IMR-90 (cell line): Measurements from ENCODE around the gene ULBP1. TPM values are rescaled to one million over a fixed set of nuclear protein-coding genes. Genes with fewer than 3 reads are reported as not detected.

Experiments
- ATAC-seq: fragments of 200-7000 bp; cut with Tn5 transposase; 2 replicates; pipeline ENCODE4 v1.9.1; 2020; ENCODE audit warnings: low read depth, mild to moderate bottlenecking, moderate library complexity
- BruUV-seq: library from RNA; stranded (reverse); fragments of 400-500 nt; replicated peaks from 2 replicates; lab custom pipeline; 2021; lab: Mats Ljungman, UMichigan
- CTCF ChIA-PET: fragments of 300-600 bp; formaldehyde crosslinking; extraction: SDS; loops from one replicate; lab custom pipeline; 2021; ENCODE audit warnings: antibody characterized with exemption; lab: Yijun Ruan, JAX
- POLR2A ChIA-PET: fragments of 300-600 bp; sonication (Branson Sonifier 250); formaldehyde crosslinking; loops from one replicate; lab custom pipeline; 2022; ENCODE audit warnings: antibody characterized with exemption; ENCODE audit not compliant: unreplicated experiment; lab: Charles Lee
- DNase-seq: peaks from one replicate; pipeline ENCODE4 v3.0.0; 2013
- H2AFZ ChIP-seq: replicated peaks from 2 replicates; pipeline ENCODE3; 2013; ENCODE audit warnings: low read length, mild to moderate bottlenecking; ENCODE audit not compliant: poor library complexity
- H2AK5ac ChIP-seq: 2 replicates; pipeline ENCODE4 v1.6.1; 2013; ENCODE audit warnings: low read depth, low read length, inconsistent platforms
- H2AK9ac ChIP-seq: replicated peaks from 2 replicates; pipeline ENCODE3; 2013; ENCODE audit warnings: mild to moderate bottlenecking, low read depth, low read length, moderate library complexity; ENCODE audit not compliant: poor library complexity
- H2BK120ac ChIP-seq: 2 replicates; pipeline ENCODE4 v1.6.1; 2013; ENCODE audit warnings: low read depth, low read length, inconsistent platforms
- H2BK15ac ChIP-seq: 3 replicates; pipeline ENCODE4 v1.6.1; 2013; ENCODE audit warnings: low read depth, low read length, inconsistent platforms
- H2BK20ac ChIP-seq: 2 replicates; pipeline ENCODE4 v1.6.1; 2013; ENCODE audit warnings: low read depth, mild to moderate bottlenecking, inconsistent platforms, low read length, moderate library complexity
- H2BK5ac ChIP-seq: 2 replicates; pipeline ENCODE4 v1.6.1; 2013; ENCODE audit warnings: mild to moderate bottlenecking, low read depth, low read length, inconsistent platforms; ENCODE audit not compliant: poor library complexity, severe bottlenecking
- H3K14ac ChIP-seq: replicated peaks from 2 replicates; pipeline ENCODE4 v1.6.1; 2013; ENCODE audit warnings: low read depth, low read length, inconsistent platforms
- H3K18ac ChIP-seq: 2 replicates; pipeline ENCODE4 v1.6.1; 2013; ENCODE audit warnings: low read depth, low read length, control low read depth
- H3K23ac ChIP-seq: 2 replicates; pipeline ENCODE4 v1.6.1; 2013; ENCODE audit warnings: low read depth, low read length, inconsistent platforms
- H3K27ac ChIP-seq: 2 replicates; pipeline ENCODE4 v1.5.1; 2013; ENCODE audit warnings: mild to moderate bottlenecking, control low read depth, low read length; ENCODE audit not compliant: insufficient read depth
- H3K27me3 ChIP-seq: 2 replicates; pipeline ENCODE4 v1.6.1; 2013; ENCODE audit warnings: low read length; ENCODE audit not compliant: control insufficient read depth, insufficient read depth
- H3K36me3 ChIP-seq: 2 replicates; pipeline ENCODE4 v1.6.1; 2013; ENCODE audit warnings: low read length, mixed read lengths; ENCODE audit not compliant: control insufficient read depth, insufficient read depth
- H3K4ac ChIP-seq: 2 replicates; pipeline ENCODE4 v1.6.1; 2013; ENCODE audit warnings: low read depth, low read length, inconsistent platforms
- H3K4me1 ChIP-seq: 2 replicates; pipeline ENCODE4 v1.6.1; 2013; ENCODE audit warnings: low read length, mixed read lengths; ENCODE audit not compliant: control insufficient read depth, insufficient read depth
- H3K4me2 ChIP-seq: 2 replicates; pipeline ENCODE4 v1.6.1; 2013; ENCODE audit warnings: low read depth, mild to moderate bottlenecking, control low read depth, low read length, moderate library complexity
- H3K4me3 ChIP-seq: 2 replicates; pipeline ENCODE4 v1.5.1; 2013; ENCODE audit warnings: low read depth, mild to moderate bottlenecking, control low read depth, low read length, moderate library complexity; ENCODE audit not compliant: insufficient read depth
- H3K56ac ChIP-seq: 2 replicates; pipeline ENCODE4 v1.6.1; 2013; ENCODE audit warnings: low read length, inconsistent platforms; ENCODE audit not compliant: insufficient read depth; ENCODE audit errors: extremely low read depth
- H3K79me1 ChIP-seq, 2 experiments: 2 replicates each; pipeline ENCODE4 v1.6.1; 2013; ENCODE audit warnings: low read length in 2 of 2, inconsistent platforms in 1 of 2, low read depth in 1 of 2
- H3K9ac ChIP-seq: 2 replicates; pipeline ENCODE4 v1.6.1; 2013; ENCODE audit warnings: low read depth, low read length, control low read depth
- H3K9me1 ChIP-seq: 2 replicates; pipeline ENCODE4 v1.6.1; 2013; ENCODE audit warnings: low read length, inconsistent platforms; ENCODE audit not compliant: insufficient read depth
- H3K9me3 ChIP-seq: 2 replicates; pipeline ENCODE4 v1.6.1; 2013; ENCODE audit warnings: low read length; ENCODE audit not compliant: control insufficient read depth, insufficient read depth
- H4K20me1 ChIP-seq: 2 replicates; pipeline ENCODE4 v1.6.1; 2013; ENCODE audit warnings: low read length, inconsistent platforms; ENCODE audit not compliant: insufficient read depth
- H4K5ac ChIP-seq: 2 replicates; pipeline ENCODE4 v1.6.1; 2013; ENCODE audit warnings: mild to moderate bottlenecking, low read depth, low read length, control low read depth
- H4K8ac ChIP-seq, 2 experiments: 2 replicates each; pipeline ENCODE4 v1.6.1; 2013; ENCODE audit warnings: low read depth in 2 of 2, low read length in 2 of 2, control low read depth in 1 of 2, inconsistent platforms in 1 of 2
- H4K91ac ChIP-seq: 2 replicates; pipeline ENCODE4 v1.6.1; 2013; ENCODE audit warnings: low read depth, low read length, inconsistent platforms; ENCODE audit not compliant: insufficient read depth
- BHLHE40 ChIP-seq: fragments of 150-350 bp; IDR thresholded peaks from 2 replicates; pipeline ENCODE4 v1.6.1; 2016; ENCODE audit warnings: mild to moderate bottlenecking, low read depth, low read length
- CEBPB ChIP-seq: IDR thresholded peaks from 2 replicates; pipeline ENCODE4 v1.6.1; 2012; ENCODE audit warnings: low read depth, low read length, improper control_type of control experiment
- FOS ChIP-seq: fragments of 150-350 bp; IDR thresholded peaks from 2 replicates; pipeline ENCODE4 v1.6.1; 2016; ENCODE audit warnings: low read depth, low read length
- MAFK ChIP-seq: IDR thresholded peaks from 2 replicates; pipeline ENCODE4 v1.6.1; 2012; ENCODE audit warnings: low read depth, low read length, improper control_type of control experiment
- MXI1 ChIP-seq: IDR thresholded peaks from 2 replicates; pipeline ENCODE4 v1.6.1; 2012; ENCODE audit warnings: low read depth, mild to moderate bottlenecking, low read length, moderate library complexity, borderline replicate concordance
- NFE2L2 ChIP-seq: fragments of 150-350 bp; IDR thresholded peaks from 2 replicates; pipeline ENCODE4 v1.6.1; 2016; ENCODE audit warnings: low read depth, mild to moderate bottlenecking, low read length
- RAD21 ChIP-seq: IDR thresholded peaks from 2 replicates; pipeline ENCODE4 v1.6.1; 2012; ENCODE audit warnings: low read length, improper control_type of control experiment
- RCOR1 ChIP-seq: IDR thresholded peaks from 2 replicates; pipeline ENCODE4 v1.6.1; 2012; ENCODE audit warnings: mild to moderate bottlenecking, low read length, improper control_type of control experiment; ENCODE audit not compliant: insufficient replicate concordance
- RFX5 ChIP-seq: IDR thresholded peaks from 2 replicates; pipeline ENCODE4 v1.8.0; 2012; ENCODE audit warnings: low read depth, mild to moderate bottlenecking, low read length, moderate library complexity
- SMC3 ChIP-seq: fragments of 150-350 bp; IDR thresholded peaks from 2 replicates; pipeline ENCODE4 v1.6.1; 2016; ENCODE audit warnings: low read depth, mild to moderate bottlenecking, antibody characterized with exemption, low read length, moderate library complexity
- USF2 ChIP-seq: fragments of 150-350 bp; IDR thresholded peaks from 2 replicates; pipeline ENCODE4 v1.6.1; 2017; ENCODE audit warnings: mild to moderate bottlenecking, antibody characterized with exemption, low read length, low read depth
- WGBS, 2 experiments: methylation state at CpG; one replicate each; pipeline versions ENCODE4 v1.1.5 to v1.1.7; 2013; ENCODE audit warnings: missing lambda C conversion rate in 2 of 2; ENCODE audit not compliant: insufficient read length in 1 of 2; ENCODE audit errors: extremely low coverage in 2 of 2; 5-methylcytosine and 5-hydroxymethylcytosine counted together
- dilution Hi-C: fragments of 300-500 bp; cut with HindIII; formaldehyde crosslinking; loops from one replicate; pipeline ENCODE4 v1.14.3; 2018; ENCODE audit warnings: low sequenced_read_pairs; ENCODE audit not compliant: unreplicated experiment
- in situ Hi-C: fragments of 300-500 bp; cut with MboI; formaldehyde crosslinking; loops from 3 replicates; pipeline ENCODE4 v1.14.3; 2019; ENCODE audit warnings: low sequenced_read_pairs, inconsistent platforms, mixed read lengths
- intact Hi-C: fragments of 100-400 bp; cut with micrococcal nuclease; formaldehyde crosslinking; loops from 2 replicates; pipeline ENCODE4 v1.10.0; 2022
- polyA plus RNA-seq, 3 experiments: library from polyadenylated mRNA; depleted of rRNA; stranded (reverse); fragments of >200 nt; gene quantifications; 2 replicates each; pipeline ENCODE4 v1.2.3, GENCODE V29; 2012; ENCODE audit warnings: low replicate concordance in 1 of 3
- total RNA-seq: library from RNA; depleted of rRNA; stranded (reverse); fragments of >200 nt; gene quantifications from 2 replicates; pipeline ENCODE4 v1.2.3, GENCODE V29; 2012
- TF ChIP-seq, protein P1 (sequence below): conservative IDR thresholded peaks from 2 replicates; pipeline ENCODE4 v1.5.1; 2012; ENCODE audit warnings: mild to moderate bottlenecking, low read depth, low read length, improper control_type of control experiment
- TF ChIP-seq, protein P2 (sequence below): fragments of 150-350 bp; IDR thresholded peaks from 2 replicates; pipeline ENCODE4 v1.6.1; 2016; ENCODE audit warnings: low read depth, mild to moderate bottlenecking, low read length, moderate library complexity, borderline replicate concordance

ULBP1 gene
- total and polyA plus RNA-seq, 2 of the 4 experiments (the other 2 are of a cell fraction), result 0.18 to 0.87 TPM

DNA sequence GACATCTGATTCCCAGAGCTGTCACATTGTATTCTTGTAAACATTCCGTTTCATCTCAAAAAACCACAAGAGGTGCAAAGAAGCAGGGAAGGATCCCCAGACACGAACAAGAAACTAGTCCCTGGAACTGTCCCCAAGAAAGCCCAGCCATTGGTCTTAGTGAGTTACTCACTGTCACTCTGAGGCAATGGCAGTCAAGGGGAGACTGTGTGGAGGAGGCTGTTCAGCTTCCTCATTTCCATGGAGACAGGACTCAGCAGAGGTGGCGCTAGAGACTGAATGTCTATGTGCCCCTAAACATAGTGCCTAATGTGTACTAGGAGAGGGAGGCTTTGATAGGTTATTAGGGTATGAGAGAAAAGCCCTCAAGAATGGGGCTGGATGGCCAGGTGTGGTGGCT is 11.1 kb downstream of the ULBP1 start:
- Histone ChIP-seq H3K27ac (no peak overlapping the region), H4K5ac (no peak overlapping the region), H4K8ac (no peak overlapping the region), H4K91ac (no peak overlapping the region), H2AFZ (no peak overlapping the region), H2AK5ac (no peak overlapping the region), H3K4me1 (no peaks in the 10 kb centered on the region), H3K27me3 (peaks cover 60% of the 10 kb centered on the region), H2AK9ac (no peak overlapping the region), H3K36me3 (no peaks in the 10 kb centered on the region), H2BK5ac (no peak overlapping the region), H2BK15ac (no peak overlapping the region), H3K9me1 (no peaks in the 10 kb centered on the region), H3K23ac (no peak overlapping the region), H2BK20ac (no peak overlapping the region), H3K9me3 (no peaks in the 10 kb centered on the region), H4K20me1 (no peaks in the 10 kb centered on the region), H2BK120ac (no peak overlapping the region), H3K4me2 (no peak overlapping the region), H3K79me1 (no peaks in the 10 kb centered on the region), H3K56ac (no peak overlapping the region), H3K4ac (no peak overlapping the region), H3K9ac (no peak overlapping the region), H3K4me3 (no peak overlapping the region), H3K14ac (no peak overlapping the region), H3K18ac (no peak overlapping the region)
- dilution Hi-C loops, result no loop called here
- ATAC-seq (no peak), DNase-seq (no peak)
- intact Hi-C loops, result no loop called here
- POLR2A ChIA-PET, result no interaction called here
- BruUV-seq, result no TSS peak
- CTCF ChIA-PET, result no interaction called here
- in situ Hi-C loops, result no loop called here
- TF ChIP-seq FOS (no peak), SMC3 (no peak), MAFK (no peak), MXI1 (no peak), BHLHE40 (no peak), RAD21 (no peak), NFE2L2 (no peak), USF2 (no peak), CEBPB (no peak), RCOR1 (no peak), RFX5 (no peak)
- TF ChIP-seq, protein P1, sequence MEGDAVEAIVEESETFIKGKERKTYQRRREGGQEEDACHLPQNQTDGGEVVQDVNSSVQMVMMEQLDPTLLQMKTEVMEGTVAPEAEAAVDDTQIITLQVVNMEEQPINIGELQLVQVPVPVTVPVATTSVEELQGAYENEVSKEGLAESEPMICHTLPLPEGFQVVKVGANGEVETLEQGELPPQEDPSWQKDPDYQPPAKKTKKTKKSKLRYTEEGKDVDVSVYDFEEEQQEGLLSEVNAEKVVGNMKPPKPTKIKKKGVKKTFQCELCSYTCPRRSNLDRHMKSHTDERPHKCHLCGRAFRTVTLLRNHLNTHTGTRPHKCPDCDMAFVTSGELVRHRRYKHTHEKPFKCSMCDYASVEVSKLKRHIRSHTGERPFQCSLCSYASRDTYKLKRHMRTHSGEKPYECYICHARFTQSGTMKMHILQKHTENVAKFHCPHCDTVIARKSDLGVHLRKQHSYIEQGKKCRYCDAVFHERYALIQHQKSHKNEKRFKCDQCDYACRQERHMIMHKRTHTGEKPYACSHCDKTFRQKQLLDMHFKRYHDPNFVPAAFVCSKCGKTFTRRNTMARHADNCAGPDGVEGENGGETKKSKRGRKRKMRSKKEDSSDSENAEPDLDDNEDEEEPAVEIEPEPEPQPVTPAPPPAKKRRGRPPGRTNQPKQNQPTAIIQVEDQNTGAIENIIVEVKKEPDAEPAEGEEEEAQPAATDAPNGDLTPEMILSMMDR, result no peak
- TF ChIP-seq, protein P2, sequence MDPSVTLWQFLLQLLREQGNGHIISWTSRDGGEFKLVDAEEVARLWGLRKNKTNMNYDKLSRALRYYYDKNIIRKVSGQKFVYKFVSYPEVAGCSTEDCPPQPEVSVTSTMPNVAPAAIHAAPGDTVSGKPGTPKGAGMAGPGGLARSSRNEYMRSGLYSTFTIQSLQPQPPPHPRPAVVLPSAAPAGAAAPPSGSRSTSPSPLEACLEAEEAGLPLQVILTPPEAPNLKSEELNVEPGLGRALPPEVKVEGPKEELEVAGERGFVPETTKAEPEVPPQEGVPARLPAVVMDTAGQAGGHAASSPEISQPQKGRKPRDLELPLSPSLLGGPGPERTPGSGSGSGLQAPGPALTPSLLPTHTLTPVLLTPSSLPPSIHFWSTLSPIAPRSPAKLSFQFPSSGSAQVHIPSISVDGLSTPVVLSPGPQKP, result no peak
- no CpG with 5 or more reads among the region's 3 CpGs for WGBS, 2 experiments
